ENCODE measurements around the gene ADGRL1. TPM values are rescaled to one million over a fixed set of nuclear protein-coding genes. Genes with fewer than 3 reads are reported as not detected.

ADGRL1 gene
- total and polyA plus RNA-seq, 9 of the 15 experiments (the other 6 are each of a cell fraction or from before 2014, with no cell fraction given) = 0.14 to 37.0 (median 8.6) TPM

GRCh38 chr19:14118165-14119051 lies 87.6 kb downstream of the ADGRL1 start (continued):
- no peak for TF ChIP-seq ZBTB40 (IDR thresholded peaks at IDR 0.05)
- no peak for TF ChIP-seq ZBTB40 (CRISPR knock-in tag; IDR thresholded peaks at IDR 0.05)
- TF ChIP-seq ELF2 (CRISPR knock-in tag; IDR thresholded peaks at IDR 0.05) = peak; percentile 64; the same call in 1 of the 2 replicates
- TF ChIP-seq RBM39 (optimal IDR thresholded peaks at IDR 0.05; ENCODE audit: low read depth, low read length) = no peak
- TF ChIP-seq, protein P1, sequence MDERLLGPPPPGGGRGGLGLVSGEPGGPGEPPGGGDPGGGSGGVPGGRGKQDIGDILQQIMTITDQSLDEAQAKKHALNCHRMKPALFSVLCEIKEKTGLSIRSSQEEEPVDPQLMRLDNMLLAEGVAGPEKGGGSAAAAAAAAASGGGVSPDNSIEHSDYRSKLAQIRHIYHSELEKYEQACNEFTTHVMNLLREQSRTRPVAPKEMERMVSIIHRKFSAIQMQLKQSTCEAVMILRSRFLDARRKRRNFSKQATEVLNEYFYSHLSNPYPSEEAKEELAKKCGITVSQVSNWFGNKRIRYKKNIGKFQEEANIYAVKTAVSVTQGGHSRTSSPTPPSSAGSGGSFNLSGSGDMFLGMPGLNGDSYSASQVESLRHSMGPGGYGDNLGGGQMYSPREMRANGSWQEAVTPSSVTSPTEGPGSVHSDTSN (CRISPR knock-in tag; IDR thresholded peaks at IDR 0.05; ENCODE audit: low read depth) = no peak
- TF ChIP-seq, protein P1 (tag; conservative IDR thresholded peaks at IDR 0.05; ENCODE audit: low read depth) = no peak
- TF ChIP-seq, protein P2, sequence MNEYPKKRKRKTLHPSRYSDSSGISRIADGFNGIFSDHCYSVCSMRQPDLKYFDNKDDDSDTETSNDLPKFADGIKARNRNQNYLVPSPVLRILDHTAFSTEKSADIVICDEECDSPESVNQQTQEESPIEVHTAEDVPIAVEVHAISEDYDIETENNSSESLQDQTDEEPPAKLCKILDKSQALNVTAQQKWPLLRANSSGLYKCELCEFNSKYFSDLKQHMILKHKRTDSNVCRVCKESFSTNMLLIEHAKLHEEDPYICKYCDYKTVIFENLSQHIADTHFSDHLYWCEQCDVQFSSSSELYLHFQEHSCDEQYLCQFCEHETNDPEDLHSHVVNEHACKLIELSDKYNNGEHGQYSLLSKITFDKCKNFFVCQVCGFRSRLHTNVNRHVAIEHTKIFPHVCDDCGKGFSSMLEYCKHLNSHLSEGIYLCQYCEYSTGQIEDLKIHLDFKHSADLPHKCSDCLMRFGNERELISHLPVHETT (CRISPR knock-in tag; conservative IDR thresholded peaks at IDR 0.05 in 1 of 2, IDR thresholded peaks at IDR 0.05 in 1 of 2) = peak in 1 of 2 experiments; percentile 98; a peak in 2 of 4 replicates
- TF ChIP-seq, protein P3, sequence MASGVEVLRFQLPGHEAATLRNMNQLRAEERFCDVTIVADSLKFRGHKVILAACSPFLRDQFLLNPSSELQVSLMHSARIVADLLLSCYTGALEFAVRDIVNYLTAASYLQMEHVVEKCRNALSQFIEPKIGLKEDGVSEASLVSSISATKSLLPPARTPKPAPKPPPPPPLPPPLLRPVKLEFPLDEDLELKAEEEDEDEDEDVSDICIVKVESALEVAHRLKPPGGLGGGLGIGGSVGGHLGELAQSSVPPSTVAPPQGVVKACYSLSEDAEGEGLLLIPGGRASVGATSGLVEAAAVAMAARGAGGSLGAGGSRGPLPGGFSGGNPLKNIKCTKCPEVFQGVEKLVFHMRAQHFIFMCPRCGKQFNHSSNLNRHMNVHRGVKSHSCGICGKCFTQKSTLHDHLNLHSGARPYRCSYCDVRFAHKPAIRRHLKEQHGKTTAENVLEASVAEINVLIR (CRISPR knock-in tag; IDR thresholded peaks at IDR 0.05) = no peak
- TF ChIP-seq OTX1 (CRISPR knock-in tag; IDR thresholded peaks at IDR 0.05) = no peak
- TF ChIP-seq HEY1 (CRISPR knock-in tag; IDR thresholded peaks at IDR 0.05; ENCODE audit: borderline replicate concordance) = no peak
- peak; percentile 65; the same call in 1 of the 2 replicates for TF ChIP-seq ZNF583 (CRISPR knock-in tag; IDR thresholded peaks at IDR 0.05)
- no peak for TF ChIP-seq ZNF79 (CRISPR knock-in tag; IDR thresholded peaks at IDR 0.05; ENCODE audit: low read depth)
